ENCODE data around the gene GLYAT. TPM values are rescaled to one million over a fixed set of nuclear protein-coding genes. Genes with fewer than 3 reads are reported as not detected.

Gene GLYAT
- total and polyA plus RNA-seq, 4 experiments from 2014 or later = not detected

- no peak overlapping the region for H3K27ac ChIP-seq (ENCODE audit: low read depth, low read length)
- Mint-ChIP-seq H3K4me3 (no peak overlapping the region), H3K36me3 (no peaks in the 10 kb centered on the region), H3K27ac (no peak overlapping the region), H3K4me1 (no peaks in the 10 kb centered on the region), H3K27me3 (peaks cover 0 to 4% of the 10 kb centered on the region in 2 donors), H3K9me3 (no peaks in the 10 kb centered on the region)
- peak; percentile 46 to 64 (median 58) for DNase-seq
- POLR2A ChIA-PET (ENCODE audit: partially characterized antibody) = no interaction called here
- H3K27me3 ChIP-seq (ENCODE audit: insufficient read depth, low read length) = peaks cover 5% of the 10 kb centered on the region
- H3K36me3 ChIP-seq (ENCODE audit: insufficient read depth, low read length) = no peaks in the 10 kb centered on the region
- no peak overlapping the region for H3K4me3 ChIP-seq (ENCODE audit: low read length in 2 of 2)
- intact Hi-C loops (cut with micrococcal nuclease) = loop anchor here (1.0 to 10.0 kb wide), 5 partner anchors 21 to 1331 kb away; no protein-coding TSS in a partner anchor
- no peaks in the 10 kb centered on the region for H3K9me3 ChIP-seq (ENCODE audit: control insufficient read depth in 1 of 2, low read length in 2 of 2)
- H3K4me1 ChIP-seq (ENCODE audit: insufficient read depth, low read length) = no peaks in the 10 kb centered on the region
- CTCF ChIA-PET (ENCODE audit: partially characterized antibody) = interaction anchor here (0.6 to 3.3 kb wide), 14 partner anchors 11 to 483 kb away, joined by 3 to 13 read pairs (median 5); partner anchors contain the start of gene LPXN
Observed at GRCh38 chr11:58675334-58676155, 56.2 kb downstream of the GLYAT start.

GRCh38 chr11:58674609-58675008, 57.1 kb downstream of the GLYAT start:
- Mint-ChIP-seq H3K36me3 (no peaks in the 10 kb centered on the region), H3K4me1 (no peaks in the 10 kb centered on the region), H3K4me3 (no peak overlapping the region), H3K27ac (no peak overlapping the region), H3K9me3 (no peaks in the 10 kb centered on the region), H3K27me3 (peaks cover 0 to 3% of the 10 kb centered on the region in 2 donors)
- POLR2A ChIA-PET (ENCODE audit: partially characterized antibody) = no interaction called here
- H3K27me3 ChIP-seq (ENCODE audit: insufficient read depth, low read length) = no peaks in the 10 kb centered on the region
- CTCF ChIA-PET (ENCODE audit: partially characterized antibody) = interaction anchor here (0.8 to 3.3 kb wide), 6 partner anchors 12 to 107 kb away, joined by 3 to 13 read pairs (median 4); no protein-coding TSS in a partner anchor
- H3K27ac ChIP-seq (ENCODE audit: low read depth, low read length) = no peak overlapping the region
- H3K4me1 ChIP-seq (ENCODE audit: insufficient read depth, low read length) = no peaks in the 10 kb centered on the region
- no peak overlapping the region for H3K4me3 ChIP-seq (ENCODE audit: low read length in 2 of 2)
- H3K9me3 ChIP-seq (ENCODE audit: control insufficient read depth in 1 of 2, low read length in 2 of 2) = no peaks in the 10 kb centered on the region
- DNase-seq = no peak
- no peaks in the 10 kb centered on the region for H3K36me3 ChIP-seq (ENCODE audit: insufficient read depth, low read length)
- intact Hi-C loops (cut with micrococcal nuclease) = loop anchor here (1.0 to 10.0 kb wide), 5 partner anchors 20 to 1330 kb away; no protein-coding TSS in a partner anchor

- Histone ChIP-seq H3K27ac (ENCODE audit: low read depth, low read length) (no peak overlapping the region), H3K36me3 (ENCODE audit: insufficient read depth, low read length) (no peaks in the 10 kb centered on the region), H3K4me1 (ENCODE audit: insufficient read depth, low read length) (no peaks in the 10 kb centered on the region), H3K9me3 (ENCODE audit: control insufficient read depth in 1 of 2, low read length in 2 of 2) (no peaks in the 10 kb centered on the region), H3K4me3 (ENCODE audit: low read length in 2 of 2) (no peak overlapping the region), H3K27me3 (ENCODE audit: insufficient read depth, low read length) (no peaks in the 10 kb centered on the region)
- intact Hi-C loops (cut with micrococcal nuclease) = loop anchor here (10.0 kb wide), 1 partner anchor 1327 kb away; no protein-coding TSS in a partner anchor
- no peaks in the 10 kb centered on the region for H3K4me1 Mint-ChIP-seq
- no peak overlapping the region for H3K27ac Mint-ChIP-seq
- no peaks in the 10 kb centered on the region for H3K27me3 Mint-ChIP-seq
- H3K4me3 Mint-ChIP-seq = no peak overlapping the region
- ChIA-PET POLR2A (ENCODE audit: partially characterized antibody) (interaction anchor here (1.2 kb wide), 1 partner anchor 14 kb away, joined by 6 read pairs; no protein-coding TSS in a partner anchor), CTCF (ENCODE audit: partially characterized antibody) (interaction anchor here (0.8 to 3.3 kb wide), 7 partner anchors 8 to 104 kb away, joined by 3 to 13 read pairs (median 5); no protein-coding TSS in a partner anchor)
- DNase-seq = no peak
- H3K9me3 Mint-ChIP-seq = no peaks in the 10 kb centered on the region
- no peaks in the 10 kb centered on the region for H3K36me3 Mint-ChIP-seq
Observed at GRCh38 chr11:58671983-58672633, 59.6 kb downstream of the GLYAT start.

DNA sequence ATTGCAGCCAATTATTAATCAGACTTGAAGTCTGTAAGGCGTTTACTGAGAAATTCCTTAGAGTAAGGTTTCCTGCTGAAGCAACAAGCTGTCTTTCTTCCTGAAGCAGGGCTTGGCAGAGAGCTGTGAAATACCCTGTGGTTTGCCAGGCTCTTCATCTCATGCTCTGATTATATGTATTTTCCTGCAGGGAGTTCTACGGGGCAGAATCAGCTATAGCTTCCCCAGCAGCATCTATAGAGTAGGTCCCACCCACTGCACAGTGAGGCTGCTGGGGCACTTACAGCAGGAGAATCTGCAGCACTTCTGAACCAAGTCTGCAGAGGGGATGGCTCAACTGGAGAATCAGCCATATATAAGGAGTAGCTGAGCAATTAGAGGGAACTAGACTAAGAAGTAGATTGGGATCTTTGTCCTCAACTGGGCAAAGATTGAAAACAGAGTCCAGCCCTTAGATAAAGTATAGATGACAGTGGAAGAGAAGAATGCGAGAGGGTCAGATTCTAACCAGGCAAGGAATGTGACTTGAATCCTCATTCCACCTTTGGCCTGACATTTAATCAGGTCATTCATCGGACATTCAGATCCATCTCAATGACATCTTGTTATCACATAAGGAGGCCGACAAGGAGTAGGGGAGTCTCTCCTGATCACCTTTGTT, 71.7 kb downstream of the GLYAT start:
- no peaks in the 10 kb centered on the region for H3K9me3 ChIP-seq (ENCODE audit: control insufficient read depth in 1 of 2, low read length in 2 of 2)

DNA sequence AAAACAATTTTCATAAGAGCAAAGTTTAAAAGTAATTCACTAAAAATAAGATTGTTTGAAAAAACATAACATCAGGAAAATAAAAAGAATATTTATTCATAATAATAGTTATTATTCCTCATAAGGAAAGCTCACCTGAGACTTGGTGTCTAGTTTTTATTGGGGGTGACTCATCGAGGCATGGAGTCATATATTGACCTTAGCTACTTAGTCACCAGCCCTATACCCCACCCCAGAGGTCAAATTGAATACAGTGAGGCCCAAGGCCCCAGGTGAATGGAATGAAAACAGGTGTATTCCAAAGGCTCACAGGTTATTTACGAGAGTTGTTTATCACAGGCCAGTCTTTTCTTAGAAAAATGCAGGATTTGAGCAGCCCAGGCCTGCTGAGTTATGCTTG, 72.3 kb downstream of the GLYAT start:
- DNase-seq = no peak
- Histone ChIP-seq H3K9me3 (ENCODE audit: control insufficient read depth in 1 of 2, low read length in 2 of 2) (no peaks in the 10 kb centered on the region), H3K36me3 (ENCODE audit: insufficient read depth, low read length) (no peaks in the 10 kb centered on the region), H3K27ac (ENCODE audit: low read depth, low read length) (no peak overlapping the region), H3K4me1 (ENCODE audit: insufficient read depth, low read length) (no peaks in the 10 kb centered on the region), H3K27me3 (ENCODE audit: insufficient read depth, low read length) (no peaks in the 10 kb centered on the region), H3K4me3 (ENCODE audit: low read length in 2 of 2) (no peak overlapping the region)
- no peaks in the 10 kb centered on the region for H3K36me3 Mint-ChIP-seq
- ChIA-PET CTCF (ENCODE audit: partially characterized antibody) (interaction anchor here (1.7 kb wide), 1 partner anchor 61 kb away, joined by 3 read pairs; no protein-coding TSS in a partner anchor), POLR2A (ENCODE audit: partially characterized antibody) (no interaction called here)
- peaks cover 5 to 19% of the 10 kb centered on the region in 2 donors for H3K27me3 Mint-ChIP-seq
- intact Hi-C loops (cut with micrococcal nuclease) = loop anchor here (10.0 kb wide), 1 partner anchor 265 kb away; no protein-coding TSS in a partner anchor
- H3K9me3 Mint-ChIP-seq = no peaks in the 10 kb centered on the region
- H3K4me1 Mint-ChIP-seq = no peaks in the 10 kb centered on the region
- no peak overlapping the region for H3K4me3 Mint-ChIP-seq
- no peak overlapping the region for H3K27ac Mint-ChIP-seq

More for the DNA sequence above, 71.7 kb downstream of the GLYAT start:
- DNase-seq = no peak
- Mint-ChIP-seq H3K27me3 (peaks cover 7 to 22% of the 10 kb centered on the region in 2 donors), H3K36me3 (no peaks in the 10 kb centered on the region), H3K4me3 (no peak overlapping the region), H3K4me1 (no peaks in the 10 kb centered on the region), H3K9me3 (no peaks in the 10 kb centered on the region), H3K27ac (no peak overlapping the region)
- CTCF ChIA-PET (ENCODE audit: partially characterized antibody) = no interaction called here
- intact Hi-C loops (cut with micrococcal nuclease) = loop anchor here (10.0 kb wide), 1 partner anchor 265 kb away; no protein-coding TSS in a partner anchor
- Histone ChIP-seq H3K4me3 (ENCODE audit: low read length in 2 of 2) (no peak overlapping the region), H3K27ac (ENCODE audit: low read depth, low read length) (no peak overlapping the region), H3K27me3 (ENCODE audit: insufficient read depth, low read length) (no peaks in the 10 kb centered on the region), H3K36me3 (ENCODE audit: insufficient read depth, low read length) (no peaks in the 10 kb centered on the region), H3K4me1 (ENCODE audit: insufficient read depth, low read length) (no peaks in the 10 kb centered on the region)
- POLR2A ChIA-PET (ENCODE audit: partially characterized antibody) = no interaction called here
